Stimulated activated CD4-positive, alpha-beta T cell treated with anti-CD3 and anti-CD28 coated beads, Interleukin-12 subunit alpha, Interleukin-12 subunit beta, amount 100 ng/mL, for 4 hours (primary cell): ENCODE measurements around the gene AICDA.
"Not testable (repeated sequence)": the region's sequence is repeated elsewhere in the genome, so short reads cannot be mapped to it uniquely, and the experiment has no call there.

Experiments
- DNase-seq: peaks from one replicate; pipeline ENCODE4 v3.0.0-alpha.2; 2020

AICDA gene

GRCh38 chr12:8606890-8607289 lies 5.8 kb downstream of the AICDA start:
- DNase-seq = no peak

GRCh38 chr12:8605057-8605456 lies 7.6 kb downstream of the AICDA start:
- DNase-seq = no peak

GRCh38 chr12:8603856-8604255 lies 8.8 kb downstream of the AICDA start:
- DNase-seq = no peak

- DNase-seq = no peak
Observed at GRCh38 chr12:8603286-8603685, 9.4 kb downstream of the AICDA start.

GRCh38 chr12:8596561-8596960 lies 16.1 kb downstream of the AICDA start:
- no peak for DNase-seq

- no peak for DNase-seq
Observed at GRCh38 chr12:8594072-8594471, 18.6 kb downstream of the AICDA start.

GRCh38 chr12:8593246-8593645 lies 19.4 kb downstream of the AICDA start:
- no peak for DNase-seq

GRCh38 chr12:8590842-8591545 lies 21.7 kb downstream of the AICDA start:
- DNase-seq = no peak

- no peak for DNase-seq
Observed at GRCh38 chr12:8589679-8590078, 23.0 kb downstream of the AICDA start.

GRCh38 chr12:8584478-8584877 lies 28.2 kb downstream of the AICDA start:
- not testable (repeated sequence) for DNase-seq

GRCh38 chr12:8584004-8584403 lies 28.7 kb downstream of the AICDA start:
- DNase-seq = no peak

- DNase-seq = no peak
Observed at GRCh38 chr12:8581098-8581784, 31.4 kb downstream of the AICDA start.

GRCh38 chr12:8577879-8578278 lies 34.8 kb downstream of the AICDA start:
- no peak for DNase-seq

GRCh38 chr12:8572507-8572906 lies 40.2 kb downstream of the AICDA start:
- no peak for DNase-seq

GRCh38 chr12:8566525-8566924 lies 46.1 kb downstream of the AICDA start:
- DNase-seq = no peak

GRCh38 chr12:8566052-8566451 lies 46.6 kb downstream of the AICDA start:
- DNase-seq = not testable (repeated sequence)

- DNase-seq = no peak
Observed at GRCh38 chr12:8564656-8565055, 48.0 kb downstream of the AICDA start.

- no peak for DNase-seq
Observed at GRCh38 chr12:8563356-8563755, 49.3 kb downstream of the AICDA start.

GRCh38 chr12:8562310-8562709 lies 50.3 kb downstream of the AICDA start:
- no peak for DNase-seq

GRCh38 chr12:8561011-8561410 lies 51.6 kb downstream of the AICDA start:
- DNase-seq = no peak

- DNase-seq = no peak
Observed at GRCh38 chr12:8559676-8560075, 53.0 kb downstream of the AICDA start.

- DNase-seq = no peak
Observed at GRCh38 chr12:8556531-8557097, 56.0 kb downstream of the AICDA start.

- no peak for DNase-seq
Observed at GRCh38 chr12:8554451-8555195, 58.0 kb downstream of the AICDA start.
